CD14-positive monocyte (primary cell): ENCODE data around the gene GRK1. TPM values are rescaled to one million over a fixed set of nuclear protein-coding genes. Genes with fewer than 3 reads are reported as not detected.

Experiments used
- DNase-seq, 3 donors: peaks; one replicate each; pipeline ENCODE4 v3.0.0-alpha.2; 2011 to 2022
- H2AFZ ChIP-seq: 2 replicates; pipeline ENCODE4 v1.6.0; 2012; ENCODE audit warnings: mild to moderate bottlenecking, low read depth, low read length, inconsistent platforms; ENCODE audit not compliant: insufficient read depth, poor library complexity, severe bottlenecking
- H3K27ac ChIP-seq, 2 donors: 1 replicate in 1 of 2; 2 replicates in 1 of 2; pipeline ENCODE4 v1.5.1; 2012 to 2013; ENCODE audit warnings: low read length in 2 of 2, control low read depth in 1 of 2, inconsistent platforms in 1 of 2, low read depth in 1 of 2, mild to moderate bottlenecking in 1 of 2
- H3K27me3 ChIP-seq, 2 donors: one replicate each; pipeline versions ENCODE4 v1.6.0 to v1.6.1; 2011 to 2013; ENCODE audit warnings: low read length in 2 of 2; ENCODE audit not compliant: control insufficient read depth in 2 of 2, insufficient read depth in 2 of 2
- H3K36me3 ChIP-seq, 2 donors: replicated peaks in 1 of 2; 1 replicate in 1 of 2; 2 replicates in 1 of 2; pipeline versions ENCODE4 v1.5.1 to v1.6.1; 2012 to 2013; ENCODE audit warnings: low read length in 2 of 2, control low read depth in 1 of 2, inconsistent platforms in 1 of 2, mild to moderate bottlenecking in 1 of 2; ENCODE audit not compliant: insufficient read depth in 2 of 2, control insufficient read depth in 1 of 2
- H3K4me1 ChIP-seq, 2 donors: 1 replicate in 1 of 2; 2 replicates in 1 of 2; pipeline versions ENCODE4 v1.5.1 to v1.6.1; 2012 to 2013; ENCODE audit warnings: low read length in 2 of 2, control low read depth in 1 of 2, inconsistent platforms in 1 of 2, mild to moderate bottlenecking in 1 of 2, moderate library complexity in 1 of 2; ENCODE audit not compliant: insufficient read depth in 2 of 2, control insufficient read depth in 1 of 2
- H3K4me2 ChIP-seq: replicated peaks from 2 replicates; pipeline ENCODE3; 2012; ENCODE audit warnings: low read length, moderate library complexity, mild to moderate bottlenecking; ENCODE audit not compliant: poor library complexity, severe bottlenecking; ENCODE audit errors: extremely low read depth
- H3K4me3 ChIP-seq, 3 experiments: fragments of 200-600 bp in 1 of 3; sonication (generic) in 1 of 3; replicated peaks in 1 of 3; 1 replicate in 2 of 3; 2 replicates in 1 of 3; pipeline ENCODE4 v1.5.1; 2011 to 2013; ENCODE audit warnings: low read length in 3 of 3, mild to moderate bottlenecking in 3 of 3, control low read depth in 2 of 3, low read depth in 2 of 3, inconsistent platforms in 1 of 3, moderate library complexity in 1 of 3
- H3K79me2 ChIP-seq: 2 replicates; pipeline ENCODE4 v1.6.0; 2012; ENCODE audit warnings: mild to moderate bottlenecking, control low read depth, inconsistent platforms, low read length, moderate library complexity; ENCODE audit not compliant: insufficient read depth
- H3K9ac ChIP-seq: 2 replicates; pipeline ENCODE4 v1.6.0; 2017; ENCODE audit warnings: low read length, mild to moderate bottlenecking; ENCODE audit not compliant: insufficient read depth, poor library complexity, severe bottlenecking
- H3K9me3 ChIP-seq, 2 donors: replicated peaks in 1 of 2; 1 replicate in 1 of 2; 2 replicates in 1 of 2; pipeline versions ENCODE4 v1.5.1 to v1.6.1; 2012 to 2013; ENCODE audit warnings: low read length in 2 of 2, control low read depth in 1 of 2; ENCODE audit not compliant: control insufficient read depth in 1 of 2, insufficient read depth in 1 of 2
- H4K20me1 ChIP-seq: 2 replicates; pipeline ENCODE4 v1.6.0; 2012; ENCODE audit warnings: mild to moderate bottlenecking, low read length, control low read depth, moderate library complexity; ENCODE audit not compliant: insufficient read depth
- H3K27ac Mint-ChIP-seq, 7 donors: one replicate each; pipeline ENCODE4 v1.8.0; 2020; ENCODE audit warnings: mild to moderate bottlenecking in 7 of 7, mixed read lengths in 7 of 7, moderate library complexity in 6 of 7, inconsistent platforms in 2 of 7
- H3K27me3 Mint-ChIP-seq, 3 donors: one replicate each; pipeline ENCODE4 v1.8.0; 2021 to 2022; ENCODE audit warnings: low read depth in 3 of 3, mild to moderate bottlenecking in 3 of 3, mixed read lengths in 3 of 3, moderate library complexity in 3 of 3, inconsistent platforms in 1 of 3
- H3K36me3 Mint-ChIP-seq, 2 donors: one replicate each; pipeline ENCODE4 v1.8.0; 2020; ENCODE audit warnings: mixed read lengths in 2 of 2, inconsistent platforms in 1 of 2, mild to moderate bottlenecking in 1 of 2
- H3K4me1 Mint-ChIP-seq: one replicate; pipeline ENCODE4 v1.8.0; 2020; ENCODE audit warnings: mild to moderate bottlenecking, mixed read lengths
- H3K4me3 Mint-ChIP-seq, 2 donors: one replicate each; pipeline ENCODE4 v1.8.0; 2020; ENCODE audit warnings: mild to moderate bottlenecking in 2 of 2, mixed read lengths in 2 of 2, moderate library complexity in 1 of 2
- H3K9me3 Mint-ChIP-seq, 7 donors: one replicate each; pipeline ENCODE4 v1.8.0; 2020 to 2022; ENCODE audit warnings: mixed read lengths in 7 of 7, mild to moderate bottlenecking in 6 of 7, moderate library complexity in 6 of 7, inconsistent platforms in 2 of 7
- WGBS: methylation state at CpG from one replicate; pipeline ENCODE4 v1.1.5; 2013; ENCODE audit warnings: missing lambda C conversion rate; ENCODE audit not compliant: insufficient coverage; 5-methylcytosine and 5-hydroxymethylcytosine counted together
- intact Hi-C, 2 donors: fragments of 100-400 bp; cut with micrococcal nuclease; formaldehyde crosslinking; loops; one replicate each; pipeline versions ENCODE4 v1.15.0 to v1.15.1; 2023
- polyA plus RNA-seq, 3 donors: library from polyadenylated mRNA; depleted of rRNA in 1 of 3; unstranded in 2 of 3; stranded (reverse) in 1 of 3; fragments of 300-500 nt in 2 of 3; fragments of >200 nt in 1 of 3; fragmentation: Illumina TruSeq in 2 of 3; gene quantifications; 1 replicate in 2 of 3; 2 replicates in 1 of 3; pipeline ENCODE4 v1.2.3, GENCODE V29; 2012 to 2021
- TF ChIP-seq, protein P1 (sequence below): fragments of 200-600 bp; IDR thresholded peaks from one replicate; pipeline ENCODE4 v1.8.0; 2022; ENCODE audit warnings: antibody characterized with exemption, mild to moderate bottlenecking

Gene GRK1
- polyA plus RNA-seq, 3 donors: not detected

DNA sequence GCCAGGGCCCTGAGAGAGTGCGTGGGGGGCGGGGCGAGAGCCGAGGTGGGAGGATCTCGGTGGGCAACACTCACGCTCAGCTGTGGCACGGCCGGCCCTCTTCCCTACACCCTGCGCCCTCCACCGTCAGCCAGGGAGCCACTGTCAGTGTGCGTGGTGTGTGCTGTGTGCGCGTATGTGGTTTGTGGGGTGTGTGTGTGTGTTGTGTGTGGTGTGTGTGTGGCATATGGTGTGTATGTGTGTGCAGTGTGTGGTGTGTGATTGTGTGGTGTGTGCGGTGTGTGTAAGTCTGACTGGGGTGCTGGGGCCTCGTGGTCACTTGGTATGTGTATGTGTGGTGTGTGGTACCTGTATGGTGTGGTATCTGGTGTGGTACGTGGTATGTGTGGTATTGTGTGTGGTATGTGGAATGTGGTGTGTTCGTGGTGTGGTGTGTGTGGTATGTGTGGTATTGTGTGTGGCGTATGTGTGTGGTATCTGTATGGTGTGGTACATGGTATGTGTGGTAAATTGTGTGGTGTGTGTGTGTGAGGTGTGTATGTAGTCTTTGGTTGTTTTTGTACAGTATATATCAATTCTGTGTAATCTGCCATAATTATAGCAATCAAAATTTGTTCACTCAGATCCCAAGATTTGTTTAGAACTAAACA, 5.1 kb downstream of the GRK1 start:
- Histone ChIP-seq H4K20me1 (no peaks in the 10 kb centered on the region), H3K4me1 (no peaks in the 10 kb centered on the region), H3K27ac (no peak overlapping the region), H3K9me3 (no peaks in the 10 kb centered on the region), H3K4me3 (no peak overlapping the region), H3K4me2 (no peak overlapping the region), H3K27me3 (no peaks in the 10 kb centered on the region), H3K79me2 (no peaks in the 10 kb centered on the region), H3K9ac (no peak overlapping the region), H2AFZ (no peak overlapping the region), H3K36me3 (no peaks in the 10 kb centered on the region)
- Mint-ChIP-seq H3K9me3 (peaks cover 0 to 8% (median 0%) of the 10 kb centered on the region in 7 donors), H3K36me3 (no peaks in the 10 kb centered on the region), H3K27ac (peak overlapping the region in 1 of 7 donors; percentile 3), H3K4me1 (no peaks in the 10 kb centered on the region), H3K4me3 (no peak overlapping the region), H3K27me3 (peaks cover 0 to 2% (median 2%) of the 10 kb centered on the region in 3 donors)
- 84% methylated on average over 14 of the region's 18 CpGs for WGBS
- intact Hi-C loops: no loop called here
- TF ChIP-seq, protein P1, sequence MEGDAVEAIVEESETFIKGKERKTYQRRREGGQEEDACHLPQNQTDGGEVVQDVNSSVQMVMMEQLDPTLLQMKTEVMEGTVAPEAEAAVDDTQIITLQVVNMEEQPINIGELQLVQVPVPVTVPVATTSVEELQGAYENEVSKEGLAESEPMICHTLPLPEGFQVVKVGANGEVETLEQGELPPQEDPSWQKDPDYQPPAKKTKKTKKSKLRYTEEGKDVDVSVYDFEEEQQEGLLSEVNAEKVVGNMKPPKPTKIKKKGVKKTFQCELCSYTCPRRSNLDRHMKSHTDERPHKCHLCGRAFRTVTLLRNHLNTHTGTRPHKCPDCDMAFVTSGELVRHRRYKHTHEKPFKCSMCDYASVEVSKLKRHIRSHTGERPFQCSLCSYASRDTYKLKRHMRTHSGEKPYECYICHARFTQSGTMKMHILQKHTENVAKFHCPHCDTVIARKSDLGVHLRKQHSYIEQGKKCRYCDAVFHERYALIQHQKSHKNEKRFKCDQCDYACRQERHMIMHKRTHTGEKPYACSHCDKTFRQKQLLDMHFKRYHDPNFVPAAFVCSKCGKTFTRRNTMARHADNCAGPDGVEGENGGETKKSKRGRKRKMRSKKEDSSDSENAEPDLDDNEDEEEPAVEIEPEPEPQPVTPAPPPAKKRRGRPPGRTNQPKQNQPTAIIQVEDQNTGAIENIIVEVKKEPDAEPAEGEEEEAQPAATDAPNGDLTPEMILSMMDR: no peak
- no peak for DNase-seq

DNA sequence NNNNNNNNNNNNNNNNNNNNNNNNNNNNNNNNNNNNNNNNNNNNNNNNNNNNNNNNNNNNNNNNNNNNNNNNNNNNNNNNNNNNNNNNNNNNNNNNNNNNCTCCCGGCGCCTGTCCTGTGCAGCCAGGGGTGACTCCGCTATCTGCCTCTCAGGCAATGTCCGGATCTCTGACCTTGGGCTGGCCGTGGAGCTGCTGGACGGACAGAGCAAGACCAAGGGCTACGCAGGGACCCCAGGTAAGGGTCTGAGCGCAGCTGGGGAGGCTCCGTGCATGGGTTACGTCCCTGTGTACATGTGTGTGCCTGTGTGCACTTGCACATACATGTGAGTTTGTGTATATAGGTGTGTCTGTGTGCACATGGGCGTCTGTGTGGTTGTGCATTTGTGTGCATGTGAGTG, 55.9 kb downstream of the GRK1 start:
- Histone ChIP-seq H3K27me3 (no peaks in the 10 kb centered on the region), H3K27ac (no peak overlapping the region)

More for the DNA sequence above, 55.9 kb downstream of the GRK1 start:
- H3K27ac Mint-ChIP-seq: no peak overlapping the region
- H3K4me3 ChIP-seq: no peak overlapping the region
- H3K36me3 Mint-ChIP-seq: no peaks in the 10 kb centered on the region
- intact Hi-C loops: no loop called here
- peaks cover 2 to 10% (median 5%) of the 10 kb centered on the region in 3 donors for H3K27me3 Mint-ChIP-seq
- no peak overlapping the region for H2AFZ ChIP-seq
- H3K4me1 ChIP-seq: peaks cover 7 to 9% of the 10 kb centered on the region in 2 donors
- 87% methylated on average over 9 of the region's 11 CpGs for WGBS
- H4K20me1 ChIP-seq: no peaks in the 10 kb centered on the region
- peaks cover 4% of the 10 kb centered on the region for H3K4me1 Mint-ChIP-seq
- H3K79me2 ChIP-seq: no peaks in the 10 kb centered on the region
- peaks cover 4 to 15% (median 7%) of the 10 kb centered on the region in 7 donors for H3K9me3 Mint-ChIP-seq
- H3K9ac ChIP-seq: no peak overlapping the region
- H3K36me3 ChIP-seq: no peaks in the 10 kb centered on the region
- H3K4me3 Mint-ChIP-seq: no peak overlapping the region
- no peak for DNase-seq
- TF ChIP-seq, protein P1: no peak
- no peak overlapping the region for H3K4me2 ChIP-seq
- H3K9me3 ChIP-seq: peaks cover 10 to 20% of the 10 kb centered on the region in 2 donors
